Spinal cord (tissue), 10 donors: Measurements from ENCODE around the gene CLCNKA. TPM values are rescaled to one million over a fixed set of nuclear protein-coding genes. Genes with fewer than 3 reads are reported as not detected.
"Not testable (repeated sequence)": the region's sequence is repeated elsewhere in the genome, so short reads cannot be mapped to it uniquely, and the experiment has no call there.

Experiments used
- DNase-seq, 6 donors: peaks; one replicate each; pipeline versions ENCODE4 v3.0.0 to v3.0.0-alpha.2; 2013 to 2015; ENCODE audit warnings: low spot score in 6 of 6, low read depth in 4 of 6
- H3K27ac ChIP-seq: one replicate; pipeline ENCODE4 v1.5.1; 2013; ENCODE audit warnings: low read depth, low read length, control low read depth
- H3K27me3 ChIP-seq: one replicate; pipeline ENCODE4 v1.6.1; 2013; ENCODE audit warnings: low read length; ENCODE audit not compliant: control insufficient read depth, insufficient read depth
- H3K36me3 ChIP-seq: one replicate; pipeline ENCODE4 v1.6.1; 2013; ENCODE audit warnings: low read length; ENCODE audit not compliant: control insufficient read depth, insufficient read depth
- H3K4me1 ChIP-seq: one replicate; pipeline ENCODE4 v1.6.1; 2013; ENCODE audit warnings: low read length; ENCODE audit not compliant: control insufficient read depth, insufficient read depth
- H3K4me3 ChIP-seq: one replicate; pipeline ENCODE4 v1.5.1; 2013; ENCODE audit warnings: low read depth, low read length, control low read depth
- H3K9me3 ChIP-seq: one replicate; pipeline ENCODE4 v1.6.1; 2013; ENCODE audit warnings: low read length; ENCODE audit not compliant: control insufficient read depth, insufficient read depth
- WGBS: methylation state at CpG from one replicate; pipeline ENCODE4 v1.1.5; 2013; ENCODE audit warnings: missing lambda C conversion rate; ENCODE audit not compliant: insufficient coverage; 5-methylcytosine and 5-hydroxymethylcytosine counted together
- polyA plus RNA-seq, 2 donors: library from polyadenylated mRNA; unstranded; fragments of 120-200 nt; gene quantifications; one replicate each; pipeline ENCODE4 v1.2.1, GENCODE V29; 2013; ENCODE audit not compliant: insufficient read length in 2 of 2
- total RNA-seq, 2 donors: library from RNA; depleted of rRNA in 1 of 2; stranded (reverse); fragments of 120-200 nt in 1 of 2; fragments of >200 nt in 1 of 2; gene quantifications; one replicate each; pipeline versions ENCODE4 v1.2.3 to v1.2.4, GENCODE V29; 2013 to 2014
- donor health status: healthy.

The CLCNKA gene
- total and polyA plus RNA-seq, 4 donors, result 0.10 to 1.8 (median 1.0) TPM; not detected in 1

DNA sequence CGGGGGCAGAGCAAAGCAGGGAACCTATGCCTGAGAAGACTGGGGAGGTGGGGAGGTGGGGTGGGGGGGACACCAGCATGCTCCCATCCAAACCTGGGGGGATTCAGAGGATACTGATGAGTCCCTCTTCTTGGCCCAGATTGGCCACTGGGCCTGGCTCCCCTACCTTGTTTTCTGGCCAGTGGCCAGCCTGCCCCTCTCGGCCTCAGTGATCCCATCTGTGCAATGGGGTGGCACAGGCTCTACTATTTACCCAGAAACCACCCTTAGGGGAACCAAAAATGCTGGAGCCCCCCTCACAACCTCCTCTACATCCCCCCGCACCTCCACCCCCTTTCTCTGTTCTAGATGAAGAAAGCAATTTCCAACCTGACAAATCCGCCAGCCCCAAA is 34.7 kb downstream of the CLCNKA start:
- H3K9me3 ChIP-seq, H3K27me3 ChIP-seq, H3K36me3 ChIP-seq, H3K27ac ChIP-seq, H3K4me1 ChIP-seq, H3K4me3 ChIP-seq, DNase-seq: not testable (repeated sequence)
- WGBS, result 80% methylated on average over 1 of the region's 4 CpGs

DNA sequence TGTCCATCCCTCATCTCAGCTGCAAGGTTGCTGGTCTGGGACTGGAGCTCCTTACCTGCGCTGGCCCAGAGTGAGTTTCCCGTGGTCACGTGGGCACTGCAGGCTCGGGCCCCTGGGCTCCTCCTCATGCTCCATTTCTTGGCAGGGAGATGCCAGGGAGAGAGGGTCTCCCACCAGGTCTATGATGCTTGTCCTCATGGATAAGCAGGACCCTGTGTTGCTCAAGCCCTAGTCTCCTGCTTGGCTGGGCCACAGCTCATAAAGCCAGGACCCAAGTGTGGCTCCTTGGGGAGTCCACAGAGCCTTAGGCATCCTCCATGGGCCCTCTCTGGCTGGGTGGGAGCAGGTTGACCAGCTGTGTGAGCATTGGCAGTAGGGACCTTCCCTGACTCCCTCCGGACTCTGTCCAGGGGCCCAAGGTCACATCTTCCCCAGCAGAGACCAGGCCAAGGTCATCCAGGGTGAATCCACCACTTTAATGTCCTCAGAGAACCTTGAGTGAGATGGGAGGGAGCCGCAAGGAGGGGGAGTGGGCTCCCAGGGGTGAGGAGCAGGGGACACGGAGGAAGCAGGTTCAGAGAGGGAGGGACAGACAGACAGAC is 35.6 kb downstream of the CLCNKA start:
- H3K4me3 ChIP-seq, H3K9me3 ChIP-seq, H3K4me1 ChIP-seq, H3K36me3 ChIP-seq, DNase-seq, H3K27ac ChIP-seq, H3K27me3 ChIP-seq: not testable (repeated sequence)
- 77% methylated on average over 6 of the region's 7 CpGs for WGBS

DNA sequence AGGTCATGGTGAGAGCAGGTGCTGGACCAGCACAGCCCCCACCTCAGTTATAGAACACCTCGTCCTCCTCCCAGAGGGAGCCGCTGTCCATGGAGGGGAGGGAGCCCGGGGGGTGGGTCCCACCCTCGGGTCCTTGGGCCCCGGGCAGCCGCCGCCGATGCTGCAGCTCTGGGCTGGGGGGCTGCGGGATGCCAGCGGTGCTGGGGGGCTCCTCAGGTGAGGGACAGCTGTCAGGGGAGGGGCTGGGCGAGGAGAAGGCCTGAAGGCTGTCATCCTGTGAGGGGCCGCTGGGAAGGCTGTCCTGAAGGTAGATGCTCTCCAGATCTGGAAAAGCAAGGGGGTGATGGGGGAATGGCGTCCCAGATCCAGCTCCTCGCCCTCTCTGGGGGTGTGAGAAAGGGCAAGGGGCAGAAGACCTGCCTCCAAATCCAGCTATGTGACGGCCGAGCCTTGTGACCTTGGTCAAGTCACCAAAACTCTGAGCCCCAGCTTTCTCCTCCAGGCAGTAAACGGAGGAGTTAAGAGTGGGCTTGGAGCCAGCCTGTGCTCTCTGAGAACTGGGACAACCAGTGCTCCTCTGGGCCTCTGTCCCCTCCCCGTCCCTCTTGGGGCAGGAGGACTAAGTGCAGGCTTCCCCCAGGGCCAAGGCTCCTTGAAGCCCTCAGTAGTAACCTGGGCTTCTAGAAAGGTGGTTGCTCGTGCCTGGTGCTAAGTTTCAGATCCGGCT is 36.7 kb downstream of the CLCNKA start:
- not testable (repeated sequence) for H3K4me3 ChIP-seq, H3K27ac ChIP-seq, H3K9me3 ChIP-seq, H3K27me3 ChIP-seq, DNase-seq, H3K4me1 ChIP-seq, H3K36me3 ChIP-seq
- 74% methylated on average over 11 of the region's 20 CpGs for WGBS

DNA sequence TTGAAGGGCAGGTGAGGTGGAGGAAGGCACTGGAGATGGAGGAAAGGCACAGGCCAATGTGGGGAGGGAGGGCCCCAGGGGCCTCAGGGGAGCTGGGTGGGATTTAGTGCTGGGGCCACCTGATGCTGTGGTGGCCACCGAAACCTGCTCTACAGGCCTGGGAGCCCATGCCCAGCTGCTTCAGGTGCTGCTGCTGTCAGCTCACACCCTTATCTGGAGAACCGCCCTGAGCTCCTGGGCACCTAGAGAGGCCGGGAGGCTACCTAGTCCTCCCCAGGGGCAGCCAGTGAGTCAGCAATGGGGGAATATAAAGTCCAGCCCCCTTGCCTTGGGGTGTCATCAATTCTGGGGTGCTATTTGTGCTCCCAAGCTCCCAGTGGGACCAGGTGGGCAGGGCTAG is 39.4 kb downstream of the CLCNKA start:
- Histone ChIP-seq H3K27ac (no peak overlapping the region), H3K36me3 (peaks cover 8% of the 10 kb centered on the region), H3K4me1 (peaks cover 11% of the 10 kb centered on the region), H3K9me3 (no peaks in the 10 kb centered on the region), H3K4me3 (no peak overlapping the region), H3K27me3 (no peaks in the 10 kb centered on the region)
- WGBS, result 79% methylated on average over 3 of the region's 3 CpGs
- DNase-seq, result no peak

DNA sequence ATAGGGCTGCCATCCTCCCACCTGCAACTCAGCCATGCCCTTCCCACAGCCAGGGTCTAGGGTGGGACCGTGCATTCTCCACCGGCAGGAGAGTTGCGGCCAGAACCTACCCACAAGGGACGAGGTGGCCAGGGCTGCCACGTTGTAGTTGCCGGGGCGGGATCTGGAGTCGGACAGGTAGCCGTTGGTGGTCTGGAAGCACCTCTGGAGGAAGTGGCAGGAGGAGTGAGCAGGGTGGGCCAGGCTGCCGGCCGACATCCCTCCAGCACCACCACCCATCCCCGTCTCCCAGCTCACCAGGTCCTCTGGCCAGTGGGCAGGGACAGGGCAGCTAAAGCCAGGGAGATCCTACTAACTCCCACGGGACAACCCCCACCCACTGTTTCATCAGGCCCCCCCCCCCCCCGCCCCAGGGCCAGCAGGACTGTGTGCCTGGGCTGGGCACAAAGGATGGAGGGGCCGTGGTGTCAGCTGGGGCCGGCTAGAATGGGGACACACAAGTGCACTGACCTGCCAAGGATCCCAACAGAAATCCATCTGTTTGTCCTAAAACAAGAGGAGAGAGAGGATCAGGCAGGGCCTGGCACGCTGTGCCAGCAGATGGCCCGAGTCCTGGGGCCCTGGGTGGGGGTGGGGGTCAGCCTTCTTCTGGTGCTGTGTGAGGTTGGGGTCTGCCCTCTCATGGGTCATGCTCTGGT is 40.3 kb downstream of the CLCNKA start:
- WGBS, result 67% methylated on average over 6 of the region's 18 CpGs
- H3K4me3 ChIP-seq, H3K9me3 ChIP-seq, H3K36me3 ChIP-seq, H3K27me3 ChIP-seq, DNase-seq, H3K27ac ChIP-seq: not testable (repeated sequence)
- H3K4me1 ChIP-seq, result peaks cover 16% of the 10 kb centered on the region

DNA sequence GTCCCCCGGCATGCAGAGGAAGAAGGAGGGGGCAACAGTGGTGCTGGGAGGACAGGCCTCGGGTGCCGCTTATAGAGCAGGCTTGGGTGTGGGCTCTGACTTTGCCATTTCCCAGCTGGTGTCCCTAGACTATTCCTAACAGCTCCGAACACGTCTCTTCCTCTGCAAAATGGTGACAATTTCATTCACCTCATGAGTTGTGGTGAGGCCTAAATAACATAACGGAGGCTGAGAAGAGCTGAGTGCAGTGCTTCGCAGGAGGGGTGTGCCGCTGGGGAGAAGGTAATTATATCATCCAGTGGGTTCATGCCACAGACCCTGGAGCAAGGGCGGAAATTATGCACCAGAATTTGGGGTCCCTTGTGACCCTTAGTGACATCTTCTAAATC is 40.8 kb downstream of the CLCNKA start:
- DNase-seq, H3K27ac ChIP-seq, H3K36me3 ChIP-seq, H3K9me3 ChIP-seq, H3K27me3 ChIP-seq, H3K4me3 ChIP-seq: not testable (repeated sequence)
- WGBS, result 81% methylated on average over 5 of the region's 9 CpGs
- H3K4me1 ChIP-seq, result peaks cover 20% of the 10 kb centered on the region

DNA sequence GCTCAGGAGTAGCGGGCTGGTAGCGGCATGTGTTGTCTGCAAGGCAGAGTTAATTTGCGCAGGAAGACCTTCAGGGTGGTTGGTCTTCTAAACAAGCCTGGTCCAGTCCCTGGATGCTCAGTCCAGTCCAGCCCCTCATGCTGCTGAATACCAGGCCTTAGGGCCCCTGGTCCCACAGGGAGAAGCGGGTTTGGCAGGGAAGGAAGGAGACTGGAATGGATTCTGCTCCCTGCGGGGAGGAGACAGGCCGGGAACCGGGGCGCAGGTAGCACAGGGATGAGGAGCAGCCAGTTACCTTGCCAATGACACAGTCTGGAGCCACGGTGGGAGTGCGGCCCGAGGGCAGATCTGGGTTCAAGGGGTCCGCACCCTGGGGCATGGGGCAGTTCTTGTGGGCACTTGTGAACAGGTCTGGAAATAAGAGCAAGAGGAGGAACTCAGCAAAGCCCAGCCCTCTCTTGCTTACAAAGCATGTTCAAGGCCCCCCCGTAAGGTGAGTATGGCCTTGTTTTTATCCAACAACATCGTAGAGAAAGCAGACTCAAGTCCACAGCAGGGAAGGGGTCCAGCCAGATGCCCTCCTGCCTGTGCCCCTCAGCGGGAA is 41.5 kb downstream of the CLCNKA start:
- WGBS, result 80% methylated on average over 15 of the region's 15 CpGs

DNA sequence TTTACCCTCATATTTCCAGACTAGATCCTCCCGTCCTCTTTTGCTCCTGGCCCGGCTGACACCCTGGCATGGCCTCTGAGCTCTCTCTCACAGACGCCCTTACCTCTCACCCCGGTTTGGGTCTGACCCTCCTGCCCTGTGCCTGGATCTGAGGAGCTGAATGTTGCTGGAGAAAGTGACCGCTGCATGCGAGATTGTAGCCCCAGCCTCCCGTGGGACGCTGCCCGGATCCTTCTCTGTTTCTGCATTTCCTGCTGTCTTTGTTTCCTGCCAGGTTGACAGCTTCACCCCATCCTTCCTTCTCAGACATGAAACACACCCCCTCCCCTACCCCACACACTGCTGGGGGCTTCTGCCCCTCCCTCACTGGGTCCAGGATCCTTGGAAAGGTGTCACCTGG is 42.1 kb downstream of the CLCNKA start:
- DNase-seq, result no peak
- 50% methylated on average over 6 of the region's 9 CpGs for WGBS
- H3K36me3 ChIP-seq, result no peaks in the 10 kb centered on the region
- H3K27me3 ChIP-seq, result no peaks in the 10 kb centered on the region
- H3K4me3 ChIP-seq, result no peak overlapping the region
- H3K27ac ChIP-seq, result no peak overlapping the region
- no peaks in the 10 kb centered on the region for H3K9me3 ChIP-seq
- peaks cover 32% of the 10 kb centered on the region for H3K4me1 ChIP-seq

More for the DNA sequence above, 41.5 kb downstream of the CLCNKA start:
- H3K36me3 ChIP-seq, result peaks cover 1% of the 10 kb centered on the region
- no peak overlapping the region for H3K27ac ChIP-seq
- DNase-seq, result no peak
- no peaks in the 10 kb centered on the region for H3K27me3 ChIP-seq
- H3K9me3 ChIP-seq, result no peaks in the 10 kb centered on the region
- peaks cover 27% of the 10 kb centered on the region for H3K4me1 ChIP-seq
- no peak overlapping the region for H3K4me3 ChIP-seq

DNA sequence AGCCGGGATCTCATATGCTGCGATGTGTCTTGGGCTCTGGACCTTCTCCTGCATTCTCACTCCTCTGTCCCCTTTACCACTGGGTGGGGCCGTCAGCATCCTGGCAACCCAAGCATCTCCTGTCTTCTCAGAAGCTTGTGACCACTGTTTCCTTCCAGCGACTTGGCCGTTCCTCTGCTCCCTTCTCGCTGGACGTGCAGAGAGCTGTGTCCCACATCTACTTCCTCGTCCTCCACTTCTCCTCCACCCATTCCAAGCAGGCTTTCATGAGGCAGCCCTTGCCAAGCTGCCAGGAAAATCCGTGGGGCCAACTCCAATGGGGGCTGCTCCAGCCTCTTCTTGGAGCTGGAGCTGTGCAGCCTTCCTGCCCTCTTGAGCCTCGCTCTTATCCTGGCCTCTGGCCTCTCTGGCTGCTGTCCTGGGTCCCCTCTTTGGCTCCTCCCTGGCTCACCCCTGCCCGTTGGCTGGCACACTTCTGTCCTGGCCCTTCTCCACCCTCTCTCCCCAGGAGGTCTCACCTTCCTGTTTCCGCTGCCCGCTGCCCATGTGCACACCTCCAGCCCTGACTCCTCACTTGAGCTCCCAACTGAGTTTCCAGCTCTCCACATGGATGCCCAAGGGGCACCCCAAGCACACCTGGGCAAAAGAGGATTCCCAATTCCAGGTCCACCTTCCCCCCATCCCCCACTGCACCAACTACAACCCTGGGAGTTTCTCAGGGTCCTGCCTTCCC is 42.9 kb downstream of the CLCNKA start:
- DNase-seq, result no peak

More for the DNA sequence above, 42.9 kb downstream of the CLCNKA start:
- H3K36me3 ChIP-seq, result no peaks in the 10 kb centered on the region
- WGBS, result 67% methylated on average over 13 of the region's 13 CpGs
- H3K27ac ChIP-seq, result no peak overlapping the region
- H3K4me3 ChIP-seq, result no peak overlapping the region
- no peaks in the 10 kb centered on the region for H3K9me3 ChIP-seq
- peaks cover 32% of the 10 kb centered on the region for H3K4me1 ChIP-seq
- H3K27me3 ChIP-seq, result no peaks in the 10 kb centered on the region
